Transverse colon (tissue), 3 donors: ENCODE data around the gene SLC25A17.

Experiments used
- CTCF ChIP-seq, 5 experiments: fragments of 200-600 bp in 3 of 5; fragments of 450-650 bp in 2 of 5; sonication (generic) in 3 of 5; IDR thresholded peaks; 1 replicate in 2 of 5; 2 replicates in 3 of 5; pipeline ENCODE4 v1.5.1; 2016 to 2017; ENCODE audit warnings: antibody characterized with exemption in 5 of 5, inconsistent platforms in 3 of 5, mild to moderate bottlenecking in 2 of 5, moderate library complexity in 1 of 5
- POLR2A ChIP-seq: fragments of 450-650 bp; IDR thresholded peaks from one replicate; pipeline ENCODE4 v1.6.1; 2016; ENCODE audit warnings: antibody characterized with exemption, mild to moderate bottlenecking, moderate library complexity

GRCh38 chr22:40819599-40820140 is 524 bp upstream of the SLC25A17 start:
- TF ChIP-seq POLR2A (no peak), CTCF (IDR thresholded peaks at IDR 0.05) (no peak)
